Osteoblast (primary cell): ENCODE results near the gene HSD3B1. TPM values are rescaled to one million over a fixed set of nuclear protein-coding genes. Genes with fewer than 3 reads are reported as not detected.

ENCODE experiments used
- DNase-seq: peaks from one replicate; pipeline ENCODE4 v3.0.0; 2011; ENCODE audit warnings: low spot score, mixed read lengths; ENCODE audit not compliant: insufficient read length; ENCODE audit errors: missing footprints
- H2AFZ ChIP-seq: 2 replicates; pipeline ENCODE4 v1.6.0; 2011; ENCODE audit warnings: mild to moderate bottlenecking, low read length
- H3K27ac ChIP-seq: 2 replicates; pipeline ENCODE4 v1.5.1; 2011; ENCODE audit warnings: mild to moderate bottlenecking, low read depth, low read length, moderate library complexity
- H3K27me3 ChIP-seq: 2 replicates; pipeline ENCODE4 v1.6.0; 2012; ENCODE audit warnings: mild to moderate bottlenecking, control low read depth, inconsistent platforms, low read length, moderate library complexity; ENCODE audit not compliant: insufficient read depth
- H3K36me3 ChIP-seq: 2 replicates; pipeline ENCODE4 v1.5.1; 2011; ENCODE audit warnings: mild to moderate bottlenecking, low read length, control low read depth, moderate library complexity; ENCODE audit not compliant: insufficient read depth
- H3K4me1 ChIP-seq: 2 replicates; pipeline ENCODE4 v1.5.1; 2011; ENCODE audit warnings: mild to moderate bottlenecking, low read length, control low read depth, moderate library complexity; ENCODE audit not compliant: insufficient read depth
- H3K4me2 ChIP-seq: 2 replicates; pipeline ENCODE4 v1.6.0; 2011; ENCODE audit warnings: mild to moderate bottlenecking, low read length; ENCODE audit not compliant: insufficient read depth
- H3K4me3 ChIP-seq: fragments of 200-600 bp; sonication (generic); 3 replicates; pipeline ENCODE4 v1.5.1; 2012; ENCODE audit warnings: mild to moderate bottlenecking, low read length, inconsistent platforms; ENCODE audit not compliant: insufficient read depth
- H3K79me2 ChIP-seq: 2 replicates; pipeline ENCODE4 v1.6.0; 2012; ENCODE audit warnings: mild to moderate bottlenecking, low read length, control low read depth, inconsistent platforms; ENCODE audit not compliant: insufficient read depth
- H3K9me3 ChIP-seq: 2 replicates; pipeline ENCODE4 v1.5.1; 2011; ENCODE audit warnings: low read depth, low read length, control low read depth
- H4K20me1 ChIP-seq: 2 replicates; pipeline ENCODE4 v1.6.0; 2012; ENCODE audit warnings: mild to moderate bottlenecking, low read length, control low read depth; ENCODE audit not compliant: insufficient read depth
- CTCF ChIP-seq: IDR thresholded peaks from 2 replicates; pipeline ENCODE4 v1.5.1; 2011; ENCODE audit warnings: mild to moderate bottlenecking, low read depth, low read length, moderate library complexity; ENCODE audit errors: extremely low read depth
- total RNA-seq: library from RNA; depleted of rRNA; stranded (reverse); fragments of >200 nt; gene quantifications from 2 replicates; pipeline ENCODE4 v1.2.3, GENCODE V29; 2012

HSD3B1 gene
- total RNA-seq, 1 donor, result not detected

DNA sequence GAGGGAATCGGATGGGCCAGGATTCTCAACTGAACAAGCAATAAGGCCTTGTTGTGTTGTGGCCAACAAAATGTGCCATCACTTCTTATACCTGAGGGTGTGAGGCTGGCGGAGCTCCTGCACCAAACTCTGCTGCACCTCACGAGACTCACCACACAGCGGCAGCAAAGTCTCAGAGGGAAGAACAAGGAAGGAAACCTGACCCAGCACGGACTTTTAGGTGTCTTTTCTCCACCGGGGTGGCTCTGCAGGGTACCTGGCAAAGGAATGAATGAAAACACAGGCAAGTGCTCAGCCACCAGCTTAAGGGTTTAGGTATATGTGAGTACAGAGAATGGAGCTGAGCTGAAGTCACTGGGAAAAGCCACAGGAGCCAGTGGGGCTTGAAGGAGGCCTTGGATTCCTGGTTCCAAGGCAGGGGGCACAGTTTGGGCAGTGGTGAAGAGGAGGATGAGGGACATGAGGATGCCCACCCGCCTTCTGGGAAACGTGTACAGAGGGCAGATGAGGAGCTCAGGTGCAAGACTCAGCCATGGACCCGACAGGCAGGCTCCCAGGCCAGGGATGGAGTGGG is 31.1 kb upstream of the HSD3B1 start:
- H3K4me2 ChIP-seq, result no peak overlapping the region
- no peak overlapping the region for H3K4me3 ChIP-seq
- H2AFZ ChIP-seq, result no peak overlapping the region
- no peaks in the 10 kb centered on the region for H3K9me3 ChIP-seq
- no peak for DNase-seq
- no peaks in the 10 kb centered on the region for H3K36me3 ChIP-seq
- H4K20me1 ChIP-seq, result no peaks in the 10 kb centered on the region
- no peak overlapping the region for H3K27ac ChIP-seq
- no peaks in the 10 kb centered on the region for H3K79me2 ChIP-seq
- peak; percentile 72 for TF ChIP-seq CTCF
- peaks cover 20% of the 10 kb centered on the region for H3K27me3 ChIP-seq
- H3K4me1 ChIP-seq, result no peaks in the 10 kb centered on the region

DNA sequence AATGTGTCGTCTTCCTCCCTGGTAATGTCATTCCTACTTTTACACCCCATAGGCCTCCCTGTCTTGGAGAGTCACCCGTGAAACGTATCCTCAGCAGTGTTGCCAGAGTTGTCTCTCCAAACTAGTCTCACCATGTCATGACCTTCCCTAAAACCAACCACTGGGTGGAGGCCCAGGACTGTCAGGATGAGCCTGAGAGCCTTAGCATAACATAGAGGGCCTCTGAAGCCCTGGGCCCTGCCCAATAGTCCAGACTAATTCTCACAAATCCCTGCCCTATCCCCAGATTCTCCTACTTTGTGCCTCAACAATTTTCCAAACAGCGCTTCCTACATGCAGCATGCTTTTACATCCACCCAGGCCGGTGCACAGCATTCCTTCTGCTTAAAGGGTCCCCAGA is 29.3 kb upstream of the HSD3B1 start:
- DNase-seq, result no peak
- H3K9me3 ChIP-seq, result no peaks in the 10 kb centered on the region
- no peak overlapping the region for H2AFZ ChIP-seq
- H3K4me2 ChIP-seq, result no peak overlapping the region
- peaks cover 18% of the 10 kb centered on the region for H3K27me3 ChIP-seq
- no peaks in the 10 kb centered on the region for H4K20me1 ChIP-seq
- no peaks in the 10 kb centered on the region for H3K4me1 ChIP-seq
- H3K4me3 ChIP-seq, result no peak overlapping the region
- H3K36me3 ChIP-seq, result no peaks in the 10 kb centered on the region
- no peak for TF ChIP-seq CTCF
- H3K27ac ChIP-seq, result no peak overlapping the region
- no peaks in the 10 kb centered on the region for H3K79me2 ChIP-seq

DNA sequence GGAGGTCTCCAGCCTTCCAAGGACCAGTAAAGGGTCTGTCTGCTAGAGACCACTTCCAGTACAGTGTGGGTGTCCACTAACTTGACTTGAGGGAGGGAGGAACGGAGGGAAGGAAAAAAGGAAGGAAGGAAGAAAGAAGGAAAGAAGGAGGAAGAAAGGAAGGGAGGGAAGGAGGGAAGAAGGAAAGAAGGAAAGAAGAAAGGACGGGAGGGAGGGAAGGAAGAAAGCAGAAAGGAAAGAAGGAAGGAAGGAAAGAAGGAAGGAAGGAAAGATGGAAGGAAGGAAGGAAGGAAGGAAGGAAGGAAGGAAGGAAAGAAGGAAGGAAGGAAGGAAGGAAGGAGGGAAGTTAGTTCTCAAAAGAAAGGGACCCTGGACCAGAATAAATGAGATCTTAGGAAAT is 26.8 kb upstream of the HSD3B1 start:
- H3K9me3 ChIP-seq, result no peaks in the 10 kb centered on the region
- no peak overlapping the region for H2AFZ ChIP-seq
- no peaks in the 10 kb centered on the region for H4K20me1 ChIP-seq
- no peak for TF ChIP-seq CTCF
- no peak overlapping the region for H3K4me3 ChIP-seq
- H3K4me2 ChIP-seq, result no peak overlapping the region
- no peak overlapping the region for H3K27ac ChIP-seq
- DNase-seq, result no peak
- H3K36me3 ChIP-seq, result no peaks in the 10 kb centered on the region
- no peaks in the 10 kb centered on the region for H3K79me2 ChIP-seq
- peaks cover 11% of the 10 kb centered on the region for H3K27me3 ChIP-seq
- H3K4me1 ChIP-seq, result no peaks in the 10 kb centered on the region

- no peak overlapping the region for H3K4me2 ChIP-seq
- no peaks in the 10 kb centered on the region for H3K36me3 ChIP-seq
- no peaks in the 10 kb centered on the region for H3K4me1 ChIP-seq
- no peaks in the 10 kb centered on the region for H4K20me1 ChIP-seq
- no peak for DNase-seq
- H3K9me3 ChIP-seq, result no peaks in the 10 kb centered on the region
- no peak overlapping the region for H3K27ac ChIP-seq
- no peaks in the 10 kb centered on the region for H3K79me2 ChIP-seq
- H3K27me3 ChIP-seq, result peaks cover 11% of the 10 kb centered on the region
- no peak overlapping the region for H3K4me3 ChIP-seq
- no peak overlapping the region for H2AFZ ChIP-seq
- no peak for TF ChIP-seq CTCF
These were observed 25.1 kb upstream of the HSD3B1 start for GRCh38 chr1:119481951-119482350.
